H54 (cell line): Measurements from ENCODE around the gene MRPS23.
"Not testable (repeated sequence)": the region's sequence is repeated elsewhere in the genome, so short reads cannot be mapped to it uniquely, and the experiment has no call there.

Experiments used
- DNase-seq: peaks from one replicate; pipeline ENCODE4 v3.0.0; 2011; ENCODE audit warnings: low spot score, mixed read lengths; ENCODE audit not compliant: insufficient read length
- FAIRE-seq: peaks from 3 replicates; lab custom pipeline; 2011; peaks lifted over from hg19 to GRCh38; lab: Jason Lieb, UNC
- POLR2A ChIP-seq: IDR thresholded peaks from 2 replicates; pipeline ENCODE4 v1.6.1; 2011; ENCODE audit warnings: low read depth, mild to moderate bottlenecking, low read length

MRPS23 gene

GRCh38 chr17:57852955-57853328 is 3.1 kb upstream of the MRPS23 start:
- no peak for TF ChIP-seq POLR2A
- FAIRE-seq (no peak), DNase-seq (no peak)

- DNase-seq (no peak), FAIRE-seq (no peak)
- TF ChIP-seq POLR2A, result no peak
Observed at GRCh38 chr17:57852092-57852954, 2.5 kb upstream of the MRPS23 start.

GRCh38 chr17:57849163-57849873 is 526 bp downstream of the MRPS23 start:
- FAIRE-seq (no peak), DNase-seq (no peak)
- no peak for TF ChIP-seq POLR2A

GRCh38 chr17:57846056-57846945 is 3.5 kb downstream of the MRPS23 start:
- DNase-seq, FAIRE-seq: not testable (repeated sequence)

GRCh38 chr17:57842280-57842679 is 7.6 kb downstream of the MRPS23 start:
- TF ChIP-seq POLR2A, result no peak
- no peak for FAIRE-seq
- DNase-seq, result no peak

DNA sequence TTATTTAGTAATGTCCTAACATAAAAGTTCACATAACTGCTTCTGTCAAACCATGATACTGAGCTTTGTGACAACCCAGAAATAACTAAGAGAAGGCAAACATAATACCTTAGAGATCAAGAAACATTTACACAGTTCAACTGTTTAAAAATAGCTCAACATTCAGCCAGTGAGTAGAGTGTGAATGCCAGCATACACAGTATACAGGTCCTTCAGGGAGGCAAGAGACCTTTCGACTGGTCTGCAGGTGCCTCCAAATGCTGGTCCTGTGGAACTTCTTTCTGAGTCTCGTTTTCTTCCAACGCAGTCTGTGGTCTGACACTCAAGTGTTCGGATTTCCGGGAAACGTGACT is 10.3 kb downstream of the MRPS23 start:
- TF ChIP-seq POLR2A, result no peak
- FAIRE-seq (no peak), DNase-seq (no peak)

- no peak for TF ChIP-seq POLR2A
- no peak for FAIRE-seq
Observed at GRCh38 chr17:57838857-57839570, 10.8 kb downstream of the MRPS23 start.

GRCh38 chr17:57838453-57838852 is 11.4 kb downstream of the MRPS23 start:
- TF ChIP-seq POLR2A, result no peak
- no peak for FAIRE-seq
- no peak for DNase-seq

More at GRCh38 chr17:57838857-57839570, 10.8 kb downstream of the MRPS23 start:
- no peak for DNase-seq

DNA sequence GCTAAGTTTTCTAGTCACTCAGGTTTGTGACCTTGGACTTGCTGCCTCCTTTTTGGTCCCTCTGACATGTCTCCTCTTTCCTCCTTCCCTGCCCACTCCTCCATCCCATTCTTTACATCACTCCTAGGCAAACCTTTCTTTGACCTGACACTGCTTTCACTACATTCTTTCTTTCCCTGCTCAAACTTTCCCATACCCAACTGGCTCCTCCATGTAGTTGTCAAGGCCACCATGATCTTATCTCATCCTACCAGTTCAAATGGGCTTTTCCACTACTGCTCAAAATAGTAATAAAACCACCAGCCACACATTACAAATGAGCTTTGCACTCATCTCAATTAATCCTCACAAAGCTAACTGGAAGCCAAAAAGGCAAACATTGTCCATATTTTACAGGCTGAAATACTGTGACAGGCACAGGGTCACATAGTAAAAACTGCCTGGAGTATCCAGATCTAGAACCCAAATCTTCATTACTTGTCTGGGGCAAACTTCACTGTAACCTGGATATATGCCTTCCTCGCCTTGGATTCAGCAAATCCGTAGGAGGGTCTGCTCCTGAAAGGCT is 14.4 kb downstream of the MRPS23 start:
- TF ChIP-seq POLR2A, result no peak
- no peak for FAIRE-seq

GRCh38 chr17:57834146-57834741 is 15.6 kb downstream of the MRPS23 start:
- DNase-seq (peak; percentile 71), FAIRE-seq (peak; percentile 84)
- no peak for TF ChIP-seq POLR2A

More for the DNA sequence above, 14.4 kb downstream of the MRPS23 start:
- no peak for DNase-seq

DNA sequence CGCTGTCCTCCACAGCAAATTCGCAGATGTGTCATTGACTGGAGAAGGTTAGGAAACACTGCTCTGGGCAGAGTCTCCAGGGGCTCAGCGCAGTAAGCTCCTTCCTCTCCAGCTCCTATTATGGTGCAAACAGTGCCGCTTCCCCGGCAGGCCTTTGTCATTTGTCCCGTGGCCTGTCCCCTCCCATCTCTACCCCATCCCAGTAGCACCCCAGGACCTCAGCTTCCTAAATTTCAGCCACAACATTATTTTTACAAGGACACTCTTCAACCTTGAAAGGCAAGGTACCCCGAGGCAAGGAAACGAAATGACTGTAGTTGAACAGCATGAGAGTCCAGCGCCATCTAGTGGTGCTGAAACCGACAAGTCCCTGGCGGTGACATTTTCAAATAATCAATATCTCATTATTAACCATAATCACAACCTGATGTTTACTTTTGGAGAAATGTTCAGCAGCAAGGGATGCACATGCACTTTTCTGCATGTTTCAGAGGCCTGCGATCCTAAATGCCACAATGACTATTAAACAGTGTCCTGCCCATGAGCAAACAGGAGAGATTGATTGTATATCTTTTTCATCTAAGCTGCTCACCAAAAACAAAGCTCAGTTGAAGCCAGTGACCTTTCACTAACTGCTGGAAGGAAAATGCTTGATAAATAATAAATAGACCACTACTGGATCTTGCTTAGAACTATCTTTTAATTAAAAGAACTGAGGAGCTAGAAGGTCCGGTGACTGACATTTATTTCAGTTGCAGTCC is 16.5 kb downstream of the MRPS23 start:
- TF ChIP-seq POLR2A, result no peak
- peak; percentile 55 for FAIRE-seq

GRCh38 chr17:57832314-57833178 is 17.3 kb downstream of the MRPS23 start:
- DNase-seq (no peak), FAIRE-seq (no peak)
- no peak for TF ChIP-seq POLR2A

More for the DNA sequence above, 16.5 kb downstream of the MRPS23 start:
- no peak for DNase-seq
